GM13977 (cell line): ENCODE data around the gene ARHGAP10.

ENCODE experiments used
- DNase-seq: peaks from one replicate; pipeline ENCODE4 v3.0.0; 2012; ENCODE audit warnings: low spot score
- in situ Hi-C: fragments of 300-500 bp; cut with MboI; formaldehyde crosslinking; loops from one replicate; pipeline ENCODE4 v1.12.0; 2022; ENCODE audit warnings: low sequenced_read_pairs, low pct_unique_long_range_greater_than_20kb, mixed read lengths, inconsistent platforms; ENCODE audit not compliant: unreplicated experiment
- TF ChIP-seq, protein P1 (sequence below): IDR thresholded peaks from 2 replicates; pipeline ENCODE4 v1.5.1; 2012; ENCODE audit warnings: mild to moderate bottlenecking, control low read depth; ENCODE audit not compliant: insufficient read depth; ENCODE audit errors: extremely low read depth, missing control alignments

ARHGAP10 gene

GRCh38 chr4:148109216-148109615, 377.3 kb downstream of the ARHGAP10 start:
- TF ChIP-seq, protein P1, sequence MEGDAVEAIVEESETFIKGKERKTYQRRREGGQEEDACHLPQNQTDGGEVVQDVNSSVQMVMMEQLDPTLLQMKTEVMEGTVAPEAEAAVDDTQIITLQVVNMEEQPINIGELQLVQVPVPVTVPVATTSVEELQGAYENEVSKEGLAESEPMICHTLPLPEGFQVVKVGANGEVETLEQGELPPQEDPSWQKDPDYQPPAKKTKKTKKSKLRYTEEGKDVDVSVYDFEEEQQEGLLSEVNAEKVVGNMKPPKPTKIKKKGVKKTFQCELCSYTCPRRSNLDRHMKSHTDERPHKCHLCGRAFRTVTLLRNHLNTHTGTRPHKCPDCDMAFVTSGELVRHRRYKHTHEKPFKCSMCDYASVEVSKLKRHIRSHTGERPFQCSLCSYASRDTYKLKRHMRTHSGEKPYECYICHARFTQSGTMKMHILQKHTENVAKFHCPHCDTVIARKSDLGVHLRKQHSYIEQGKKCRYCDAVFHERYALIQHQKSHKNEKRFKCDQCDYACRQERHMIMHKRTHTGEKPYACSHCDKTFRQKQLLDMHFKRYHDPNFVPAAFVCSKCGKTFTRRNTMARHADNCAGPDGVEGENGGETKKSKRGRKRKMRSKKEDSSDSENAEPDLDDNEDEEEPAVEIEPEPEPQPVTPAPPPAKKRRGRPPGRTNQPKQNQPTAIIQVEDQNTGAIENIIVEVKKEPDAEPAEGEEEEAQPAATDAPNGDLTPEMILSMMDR = no peak
- DNase-seq = no peak
- in situ Hi-C loops = no loop called here

- TF ChIP-seq, protein P1 = no peak
- DNase-seq = no peak
- in situ Hi-C loops = no loop called here
These were observed 378.3 kb downstream of the ARHGAP10 start for GRCh38 chr4:148110169-148110568.

DNA sequence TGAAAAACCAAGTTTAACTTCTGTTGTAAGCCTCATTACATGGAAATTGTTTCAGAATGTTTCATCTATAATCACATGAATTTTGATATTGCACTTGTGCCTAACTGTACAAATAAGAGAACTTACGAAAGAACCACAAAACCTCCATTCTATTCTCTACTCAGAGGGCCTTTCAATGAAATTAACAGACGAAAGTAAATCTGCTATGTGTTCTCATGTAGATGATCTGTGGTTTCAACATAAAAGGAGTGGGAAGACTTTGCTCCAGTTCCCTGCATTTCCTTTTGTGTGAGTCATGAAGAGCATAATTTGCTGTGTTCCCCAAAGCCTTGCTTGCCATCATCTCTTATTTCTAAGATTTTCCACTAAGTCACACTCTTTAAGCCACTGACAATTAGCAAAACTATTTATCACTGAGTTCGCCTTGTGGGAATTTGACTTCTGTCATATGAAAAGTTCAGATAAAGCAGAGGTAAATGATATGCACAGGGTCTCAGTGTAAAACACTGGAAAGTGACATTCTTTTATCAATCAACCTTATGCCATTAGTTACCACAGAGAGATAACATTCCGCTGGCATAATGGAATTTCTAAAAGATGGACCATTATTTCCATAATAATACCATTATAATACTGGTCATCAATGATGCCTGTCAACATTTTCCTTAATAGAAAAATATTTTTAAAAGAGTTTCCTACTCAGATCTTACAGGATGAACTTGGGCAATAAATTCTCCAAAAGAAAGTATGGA, 380.5 kb downstream of the ARHGAP10 start:
- in situ Hi-C loops = no loop called here
- TF ChIP-seq, protein P1 = no peak
- DNase-seq = no peak

DNA sequence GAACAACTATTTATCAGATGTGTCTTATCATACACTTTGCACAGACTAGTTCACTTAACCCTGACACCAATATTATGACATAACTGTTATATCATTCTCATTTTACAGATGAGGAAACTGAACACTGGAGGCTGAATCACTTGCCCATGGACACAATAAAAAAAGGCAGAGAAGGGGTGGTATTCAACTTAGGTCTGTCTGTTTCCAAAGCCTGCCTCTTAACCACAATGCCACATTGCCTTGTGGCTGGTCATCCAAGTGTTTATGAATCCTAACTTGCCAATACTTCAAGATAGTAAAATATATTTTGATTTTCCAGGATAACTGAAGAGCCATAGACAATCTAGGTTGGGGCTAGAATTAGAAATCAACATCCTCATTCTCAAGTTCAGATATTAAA, 382.5 kb downstream of the ARHGAP10 start:
- no peak for DNase-seq
- in situ Hi-C loops = no loop called here
- TF ChIP-seq, protein P1 = no peak

GRCh38 chr4:148116264-148116663, 384.4 kb downstream of the ARHGAP10 start:
- no peak for DNase-seq
- in situ Hi-C loops = no loop called here
- TF ChIP-seq, protein P1 = no peak

DNA sequence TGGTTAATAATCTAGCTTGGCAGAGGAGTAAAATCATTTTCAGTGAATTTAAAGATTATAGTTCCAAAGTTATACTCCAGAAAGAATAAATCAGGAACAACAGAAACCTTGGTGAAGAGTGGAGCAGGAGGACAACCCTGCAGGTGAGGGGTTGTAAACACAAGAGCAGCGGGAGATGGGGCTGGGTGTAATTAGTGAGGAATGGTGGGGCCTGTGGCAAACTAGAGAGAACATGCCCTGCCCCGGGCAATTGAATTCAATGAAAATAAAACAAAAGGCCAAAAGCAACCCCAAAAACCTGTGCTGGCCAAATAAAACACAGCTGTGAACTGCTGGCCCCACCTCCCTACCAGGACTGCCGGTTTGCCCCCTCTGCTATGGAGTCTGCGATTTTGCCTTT, 385.1 kb downstream of the ARHGAP10 start:
- in situ Hi-C loops = no loop called here
- TF ChIP-seq, protein P1 = no peak
- no peak for DNase-seq
